GM18520 (cell line): ENCODE results near the gene TRIM40.

Source experiments
- ATAC-seq: cut with Tn5 transposase; IDR thresholded peaks from one replicate; pipeline ENCODE4 v1.9.1; 2021; ENCODE audit not compliant: unreplicated experiment

TRIM40 gene

GRCh38 chr6:30194797-30195690 lies 59.1 kb downstream of the TRIM40 start:
- ATAC-seq = no peak

GRCh38 chr6:30195951-30196350 lies 60.0 kb downstream of the TRIM40 start:
- ATAC-seq = no peak

- ATAC-seq = no peak
Measured at GRCh38 chr6:30196376-30196775, 60.4 kb downstream of the TRIM40 start.
